T-helper 1 cell treated with Interleukin-12 subunit alpha and Interleukin-12 subunit beta and Interleukin-4 antibody, amounts not matched to agents 30 ng/mL and 1 ng/mL, for 36 hours (primary cell): ENCODE measurements around the gene HLCS. TPM values are rescaled to one million over a fixed set of nuclear protein-coding genes. Genes with fewer than 3 reads are reported as not detected.

Source experiments
- intact Hi-C: fragments of 100-400 bp; cut with micrococcal nuclease; formaldehyde crosslinking; loops from one replicate; pipeline ENCODE4 v1.15.1; 2024
- total RNA-seq: library from RNA; stranded (reverse); gene quantifications from 2 replicates; pipeline ENCODE4 v1.2.3, GENCODE V29; 2022

HLCS gene
- total RNA-seq, 1 donor from 2014 or later: 16.2 TPM

DNA sequence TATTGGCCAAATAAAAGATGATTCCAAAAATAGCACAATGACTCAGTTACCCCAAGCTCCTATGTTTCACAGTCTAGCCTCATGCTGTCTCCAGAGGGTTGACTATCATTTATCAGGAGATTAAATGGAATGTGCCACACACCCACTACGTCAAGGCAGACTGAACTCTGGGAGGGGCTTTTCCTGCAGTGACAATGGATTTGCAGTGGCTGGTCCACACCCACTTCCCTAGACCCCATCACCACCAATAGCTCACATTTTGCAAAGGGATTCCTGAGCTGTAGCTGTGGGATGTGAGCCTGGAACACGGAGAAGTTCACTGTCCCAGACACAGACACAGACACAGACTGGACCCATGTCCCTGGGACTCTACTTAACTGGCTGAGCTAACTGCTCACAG, 77.1 kb downstream of the HLCS start:
- intact Hi-C loops: no loop called here

DNA sequence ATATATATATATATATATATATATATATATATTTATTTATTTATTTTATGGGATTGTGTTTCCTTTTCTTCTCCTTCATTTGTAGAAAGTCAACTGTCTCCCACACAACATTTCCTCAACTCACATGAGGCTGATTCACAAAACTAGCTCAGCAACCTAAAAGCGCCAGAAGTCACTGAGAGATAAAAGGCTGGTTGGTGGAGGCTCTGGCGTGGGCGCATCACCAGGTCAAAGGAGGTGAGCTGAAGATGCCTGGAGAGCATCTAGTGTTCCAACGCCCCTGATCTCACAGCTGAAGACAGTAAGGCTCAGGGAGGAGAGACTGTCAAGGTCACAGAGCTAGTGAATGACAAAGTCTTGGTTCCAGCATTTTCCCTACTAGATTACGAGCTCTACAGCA, 78.0 kb downstream of the HLCS start:
- intact Hi-C loops: no loop called here

DNA sequence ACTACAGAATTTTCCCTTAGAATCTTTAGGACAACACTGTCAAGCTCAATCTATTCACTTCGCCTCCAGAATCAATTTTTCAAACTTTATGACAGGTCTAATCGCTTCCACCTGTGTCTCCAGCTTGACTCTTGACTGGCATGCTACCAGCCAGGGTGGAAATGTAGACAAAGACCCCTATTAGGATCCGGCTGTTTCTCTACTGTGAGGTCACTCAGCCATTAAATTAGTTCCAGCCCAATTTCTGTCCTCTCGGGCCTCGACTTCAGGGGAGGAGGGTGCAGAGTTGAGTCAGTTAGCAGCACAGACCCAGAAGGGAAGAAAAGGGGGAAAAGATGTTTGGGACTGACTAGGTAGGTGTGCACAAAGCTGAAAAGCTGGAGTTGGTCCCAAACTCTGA, 78.5 kb downstream of the HLCS start:
- intact Hi-C loops: no loop called here

- intact Hi-C loops: no loop called here
Measured at GRCh38 chr21:36883532-36884486, 82.7 kb downstream of the HLCS start.

- intact Hi-C loops: no loop called here
Measured at GRCh38 chr21:36882776-36883175, 83.7 kb downstream of the HLCS start.

DNA sequence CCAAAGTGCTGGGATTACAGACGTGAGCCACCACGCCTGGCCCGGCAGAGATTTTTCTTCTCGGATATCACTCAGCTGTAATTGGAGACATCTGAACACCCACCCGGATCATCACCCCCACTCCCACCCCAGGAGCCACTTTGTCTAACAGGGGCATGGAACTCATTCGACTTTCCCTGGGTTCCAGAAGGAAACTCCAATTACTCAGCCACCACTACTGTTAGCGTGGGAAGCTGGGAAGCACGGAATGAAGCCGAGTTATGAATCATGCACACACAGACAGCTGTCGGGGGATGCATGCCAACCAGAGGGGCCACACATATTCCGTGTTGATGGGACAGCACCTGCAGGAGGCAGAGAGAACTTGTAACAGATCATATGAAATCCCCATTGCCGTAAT, 85.2 kb downstream of the HLCS start:
- intact Hi-C loops: no loop called here

DNA sequence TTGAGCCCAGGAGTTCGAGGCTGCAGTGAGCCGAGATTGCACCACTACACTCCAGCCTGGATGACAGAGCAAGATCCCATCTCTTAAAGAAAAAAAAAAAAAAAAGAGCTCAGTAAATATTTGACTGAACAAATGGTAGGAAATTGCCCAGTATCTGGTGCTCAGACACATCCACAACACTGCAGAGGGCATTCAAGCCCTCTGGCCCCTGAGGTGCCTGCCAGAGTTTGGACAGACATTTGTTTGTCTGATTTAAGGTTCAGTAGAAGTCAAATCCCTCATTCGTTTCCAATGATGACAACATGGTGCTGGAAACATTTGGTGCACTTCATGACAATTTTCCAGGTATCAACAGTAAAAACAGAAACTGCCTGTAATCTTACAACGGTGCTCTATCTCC, 86.6 kb downstream of the HLCS start:
- intact Hi-C loops: no loop called here

DNA sequence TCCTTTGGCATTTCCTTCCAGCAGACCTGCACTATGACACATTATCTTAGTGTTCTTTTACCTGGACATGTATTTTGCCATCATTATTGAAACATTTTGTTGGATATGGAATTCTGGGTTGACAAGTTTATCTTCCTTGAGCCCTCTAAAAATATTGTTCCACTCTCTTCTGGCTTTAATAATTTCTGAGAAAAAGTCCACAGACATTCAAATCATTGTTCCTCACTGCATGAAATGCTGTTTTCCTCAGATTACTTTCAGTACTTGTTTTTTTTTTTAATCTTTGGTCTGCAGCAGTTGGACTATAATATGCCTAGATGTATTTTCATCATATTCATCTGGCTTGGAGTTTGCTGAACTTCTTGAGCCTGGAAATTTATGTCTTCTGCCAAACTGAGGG, 88.7 kb downstream of the HLCS start:
- intact Hi-C loops: no loop called here

DNA sequence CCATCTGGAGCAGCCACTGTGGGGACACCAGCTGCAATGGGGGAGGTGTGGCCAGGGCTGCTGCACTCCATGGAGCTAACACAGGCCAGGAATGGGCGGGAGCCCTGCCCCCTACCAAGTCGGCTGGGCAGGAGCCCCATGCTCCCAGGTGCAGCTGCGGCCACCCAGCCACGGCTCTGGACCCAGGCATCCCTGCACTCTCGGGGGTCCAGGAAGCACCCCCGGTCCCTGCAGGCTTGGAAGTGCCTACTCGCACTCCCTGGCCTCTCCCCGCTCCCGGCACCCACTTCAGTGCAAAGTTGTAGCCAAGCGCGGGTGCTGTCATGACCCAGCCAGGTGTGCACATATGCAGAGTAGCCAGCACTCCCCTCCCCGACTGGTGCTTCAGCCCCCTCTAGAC, 91.8 kb downstream of the HLCS start:
- intact Hi-C loops: no loop called here

- intact Hi-C loops: no loop called here
Measured at GRCh38 chr21:36873513-36873912, 93.0 kb downstream of the HLCS start.

DNA sequence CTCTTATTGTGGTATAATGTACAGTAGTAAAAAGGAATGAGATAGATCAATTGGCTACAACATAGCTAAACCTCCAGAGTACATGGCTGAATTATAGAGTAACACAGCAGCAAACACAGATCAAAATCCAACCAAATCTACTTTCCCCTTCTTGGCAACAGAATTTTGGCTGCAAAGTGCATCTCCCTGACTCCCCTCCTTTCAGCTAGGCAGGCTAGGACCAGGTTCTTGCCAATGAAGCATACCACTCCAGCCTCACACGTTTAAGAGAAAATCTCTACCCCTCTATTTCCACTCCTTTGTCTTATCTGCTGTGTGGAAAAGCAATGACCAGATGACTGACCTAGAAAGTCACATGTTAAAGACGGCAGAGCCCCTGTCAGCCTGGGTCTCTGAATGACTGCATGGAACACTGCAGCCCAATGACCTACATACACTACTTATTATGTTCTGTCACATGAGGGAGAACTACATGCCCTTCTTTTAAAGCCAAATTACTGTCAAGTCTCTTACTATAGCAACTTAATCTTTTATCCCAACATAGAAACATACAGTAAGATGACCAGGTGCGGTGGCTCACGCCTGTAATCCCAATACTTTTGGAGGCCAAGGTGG, 99.1 kb downstream of the HLCS start:
- intact Hi-C loops: no loop called here

DNA sequence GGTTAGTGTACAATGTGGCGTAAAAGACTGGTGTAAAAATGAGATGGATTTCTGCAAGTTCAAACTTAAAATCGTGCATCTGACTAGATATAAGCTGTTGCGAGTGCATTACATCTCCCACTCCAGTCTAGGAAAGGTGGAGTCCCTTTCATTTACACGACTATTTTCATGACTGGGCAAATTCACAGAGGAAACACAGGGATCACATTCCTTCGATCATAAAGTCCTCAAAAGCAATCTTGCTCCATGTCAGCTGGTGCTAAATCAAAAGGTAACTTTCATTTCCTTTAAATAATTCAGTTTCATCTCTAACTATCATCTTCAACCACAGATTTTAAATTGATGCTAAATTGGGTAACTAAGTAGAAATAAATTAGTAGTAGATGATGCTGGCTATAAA, 100.0 kb downstream of the HLCS start:
- intact Hi-C loops: no loop called here

- intact Hi-C loops: no loop called here
Measured at GRCh38 chr21:36864974-36865373, 101.5 kb downstream of the HLCS start.

DNA sequence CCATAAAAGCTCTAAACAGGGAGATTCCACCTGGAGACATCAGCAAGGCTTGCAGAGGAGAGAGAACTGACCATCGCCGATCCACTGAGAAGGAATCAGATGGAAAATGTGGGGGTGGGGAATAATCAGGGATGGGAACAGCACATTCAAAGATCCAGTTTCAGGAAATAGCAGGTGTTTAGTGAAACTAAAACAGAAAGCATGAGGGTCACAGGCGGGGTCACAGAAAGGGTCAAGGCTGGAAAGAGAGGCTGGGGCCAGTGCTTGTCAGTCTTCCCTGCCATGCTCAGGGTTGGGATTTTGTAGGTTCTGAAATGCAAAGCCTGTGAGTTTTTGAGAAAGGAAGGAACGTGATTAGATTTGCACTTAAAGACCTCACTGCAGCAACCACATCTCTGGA, 103.2 kb downstream of the HLCS start:
- intact Hi-C loops: no loop called here

DNA sequence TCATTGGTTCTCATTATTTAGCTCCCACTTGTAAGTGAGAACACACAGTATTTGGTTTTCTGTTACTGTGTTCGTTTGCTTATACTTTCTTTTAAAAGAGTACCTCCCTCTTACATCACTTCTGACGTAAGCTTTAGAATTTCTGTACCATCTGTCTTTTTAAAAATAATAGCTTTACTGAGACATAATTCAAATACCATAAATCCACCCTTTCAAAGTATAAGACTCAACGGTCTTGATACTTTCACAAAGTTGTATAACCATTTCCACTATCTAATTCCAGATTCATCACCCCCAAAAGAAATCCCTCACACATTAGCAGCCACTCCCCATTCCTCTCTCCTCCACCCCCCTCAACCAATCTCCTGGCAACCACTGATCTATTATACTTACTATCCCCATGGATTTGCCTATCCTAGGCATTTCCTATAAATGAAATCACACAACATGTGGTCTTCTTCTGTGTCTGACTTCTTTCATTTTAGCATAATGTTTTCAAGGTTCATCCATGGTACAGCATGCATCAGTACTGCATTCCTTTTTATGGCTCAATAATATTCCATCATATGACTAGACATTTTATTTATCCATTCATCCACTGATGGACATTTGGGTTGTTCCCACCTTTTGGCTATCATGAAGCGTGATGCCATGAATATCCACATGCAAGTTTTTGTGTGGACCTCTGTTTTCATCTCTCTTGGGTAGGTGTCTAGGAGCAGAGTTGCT, 104.7 kb downstream of the HLCS start:
- intact Hi-C loops: no loop called here

DNA sequence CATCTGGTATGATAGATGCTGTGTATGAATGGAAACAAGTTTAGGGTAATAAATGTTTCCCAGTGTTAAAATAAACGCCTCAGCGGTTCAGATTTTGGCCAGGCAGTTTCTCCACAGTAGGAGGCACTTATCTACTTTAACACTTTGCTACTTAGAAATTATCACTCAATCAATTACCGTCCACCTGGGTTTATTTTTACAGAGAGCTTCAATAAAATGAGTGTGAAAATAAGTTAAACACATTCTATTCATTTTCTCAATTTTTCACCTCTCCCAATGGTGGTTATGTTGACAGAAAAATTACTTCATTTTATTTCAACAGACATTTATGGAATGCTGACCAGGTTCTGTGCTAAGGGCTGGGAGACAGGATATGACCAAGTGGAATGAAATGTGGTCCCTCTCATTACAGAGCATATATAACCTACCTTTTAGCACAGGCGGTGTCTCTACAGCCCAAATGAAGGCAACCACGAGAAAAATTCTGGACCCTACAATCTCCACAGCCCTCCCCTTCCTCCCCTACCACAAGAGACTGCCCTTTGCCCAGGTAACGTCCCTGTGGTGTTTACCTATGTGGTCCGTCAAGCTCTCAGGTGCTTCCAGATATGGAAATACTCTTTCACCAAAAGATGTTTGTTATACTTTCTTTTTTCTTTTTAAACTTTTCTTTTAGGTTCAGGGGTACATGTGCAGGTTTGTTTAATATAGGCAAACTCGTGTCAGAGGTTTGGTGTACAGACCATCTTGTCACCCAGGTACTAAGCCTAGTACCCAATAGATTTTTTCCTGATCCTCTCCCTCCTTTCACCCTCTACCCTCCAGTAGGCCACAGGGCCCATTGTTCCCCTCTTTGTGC, 105.5 kb downstream of the HLCS start:
- intact Hi-C loops: no loop called here

- intact Hi-C loops: no loop called here
Measured at GRCh38 chr21:36859744-36860501, 106.5 kb downstream of the HLCS start.

GRCh38 chr21:36858320-36858957, 108.0 kb downstream of the HLCS start:
- intact Hi-C loops: no loop called here

GRCh38 chr21:36856643-36857042, 109.8 kb downstream of the HLCS start:
- intact Hi-C loops: no loop called here

DNA sequence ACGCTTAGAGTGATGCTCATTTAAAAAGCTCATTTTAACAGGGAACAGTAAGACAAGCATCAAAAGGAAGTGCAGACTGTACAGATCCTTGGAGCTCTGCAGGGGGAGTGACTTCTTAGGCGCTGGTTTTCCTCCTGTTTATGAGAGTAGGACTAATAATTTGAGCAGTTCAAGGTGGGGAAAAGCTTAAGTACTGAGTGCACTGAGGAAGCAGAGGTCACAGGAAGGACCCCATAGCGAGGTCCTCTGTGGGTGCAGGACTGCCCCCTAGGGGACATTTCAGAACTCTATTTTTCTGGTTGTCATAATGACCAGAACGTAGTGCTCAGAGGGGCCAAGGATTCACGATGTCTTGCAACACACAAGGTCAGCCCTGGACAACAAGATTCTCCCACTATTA, 112.1 kb downstream of the HLCS start:
- intact Hi-C loops: loop anchor here (2.0 kb wide), 1 partner anchor 224 kb away; no protein-coding TSS in a partner anchor
